Hepatocyte (in vitro differentiated cells): Measurements from ENCODE around the gene KRTAP15-1. TPM values are rescaled to one million over a fixed set of nuclear protein-coding genes. Genes with fewer than 3 reads are reported as not detected.

Source experiments
- DNase-seq: peaks from one replicate; pipeline ENCODE4 v3.0.0-alpha.2; 2016; ENCODE audit warnings: low spot score
- H2AFZ ChIP-seq: fragments of 200-600 bp; sonication (generic); 2 replicates; pipeline ENCODE4 v1.6.0; 2016; ENCODE audit warnings: antibody characterized with exemption, mild to moderate bottlenecking
- H3K27ac ChIP-seq: fragments of 200-600 bp; sonication (generic); 2 replicates; pipeline ENCODE4 v1.5.1; 2016; ENCODE audit warnings: mild to moderate bottlenecking
- H3K27me3 ChIP-seq: fragments of 200-600 bp; sonication (generic); 2 replicates; pipeline ENCODE4 v1.6.1; 2016
- H3K36me3 ChIP-seq: fragments of 200-600 bp; sonication (generic); replicated peaks from 2 replicates; pipeline ENCODE4 v1.5.1; 2016; ENCODE audit warnings: low read depth; ENCODE audit not compliant: insufficient read depth
- H3K4me1 ChIP-seq: fragments of 200-600 bp; sonication (generic); 2 replicates; pipeline ENCODE4 v1.5.1; 2016; ENCODE audit warnings: mild to moderate bottlenecking, moderate library complexity; ENCODE audit not compliant: insufficient read depth
- H3K4me2 ChIP-seq: fragments of 200-600 bp; sonication (generic); 2 replicates; pipeline ENCODE4 v1.6.0; 2016
- H3K4me3 ChIP-seq: fragments of 200-600 bp; sonication (generic); 2 replicates; pipeline ENCODE4 v1.5.1; 2016; ENCODE audit warnings: mild to moderate bottlenecking
- H3K79me2 ChIP-seq: fragments of 200-600 bp; sonication (generic); 2 replicates; pipeline ENCODE4 v1.6.0; 2017; ENCODE audit warnings: mild to moderate bottlenecking
- H3K9me2 ChIP-seq: fragments of 200-600 bp; sonication (generic); replicated peaks from 2 replicates; pipeline ENCODE4 v1.6.0; 2017; ENCODE audit warnings: mild to moderate bottlenecking; ENCODE audit not compliant: insufficient read depth
- H3K9me3 ChIP-seq: fragments of 200-600 bp; sonication (generic); 2 replicates; pipeline ENCODE4 v1.5.1; 2016; ENCODE audit warnings: low read depth, mild to moderate bottlenecking
- H4K20me1 ChIP-seq: fragments of 200-600 bp; sonication (generic); 2 replicates; pipeline ENCODE4 v1.6.0; 2016; ENCODE audit warnings: mild to moderate bottlenecking; ENCODE audit not compliant: insufficient read depth, poor library complexity, severe bottlenecking
- EZH2 ChIP-seq: fragments of 200-600 bp; sonication (generic); IDR thresholded peaks from 2 replicates; pipeline ENCODE4 v1.6.1; 2016; ENCODE audit warnings: antibody characterized with exemption, mild to moderate bottlenecking, borderline replicate concordance
- EZH2phosphoT487 ChIP-seq: fragments of 200-600 bp; sonication (generic); IDR thresholded peaks from one replicate; pipeline ENCODE4 v1.6.1; 2018; ENCODE audit warnings: antibody characterized with exemption, mild to moderate bottlenecking, low read depth, moderate library complexity; ENCODE audit not compliant: unreplicated experiment, severe bottlenecking
- WGBS: methylation state at CpG from one replicate; pipeline ENCODE4 v1.1.6; 2016; ENCODE audit warnings: low lambda C conversion rate; ENCODE audit errors: missing lambda C conversion rate; 5-methylcytosine and 5-hydroxymethylcytosine counted together
- polyA plus RNA-seq: library from polyadenylated mRNA; unstranded; fragments of >200 nt; fragmentation: Nextera tagmentation; extraction: Ambion mirVana; gene quantifications from 2 replicates; pipeline ENCODE4 v1.2.1, GENCODE V29; 2016
- total RNA-seq: library from RNA; depleted of rRNA; stranded (reverse); fragments of >200 nt; gene quantifications from 2 replicates; pipeline ENCODE4 v1.2.3, GENCODE V29; 2014
- TF ChIP-seq, protein P1 (sequence below): fragments of 200-600 bp; sonication (generic); IDR thresholded peaks from 2 replicates; pipeline ENCODE4 v1.5.1; 2016; ENCODE audit warnings: antibody characterized with exemption, mild to moderate bottlenecking; ENCODE audit not compliant: poor library complexity

Gene KRTAP15-1
- total and polyA plus RNA-seq, 2 experiments from 2014 or later = not detected

DNA sequence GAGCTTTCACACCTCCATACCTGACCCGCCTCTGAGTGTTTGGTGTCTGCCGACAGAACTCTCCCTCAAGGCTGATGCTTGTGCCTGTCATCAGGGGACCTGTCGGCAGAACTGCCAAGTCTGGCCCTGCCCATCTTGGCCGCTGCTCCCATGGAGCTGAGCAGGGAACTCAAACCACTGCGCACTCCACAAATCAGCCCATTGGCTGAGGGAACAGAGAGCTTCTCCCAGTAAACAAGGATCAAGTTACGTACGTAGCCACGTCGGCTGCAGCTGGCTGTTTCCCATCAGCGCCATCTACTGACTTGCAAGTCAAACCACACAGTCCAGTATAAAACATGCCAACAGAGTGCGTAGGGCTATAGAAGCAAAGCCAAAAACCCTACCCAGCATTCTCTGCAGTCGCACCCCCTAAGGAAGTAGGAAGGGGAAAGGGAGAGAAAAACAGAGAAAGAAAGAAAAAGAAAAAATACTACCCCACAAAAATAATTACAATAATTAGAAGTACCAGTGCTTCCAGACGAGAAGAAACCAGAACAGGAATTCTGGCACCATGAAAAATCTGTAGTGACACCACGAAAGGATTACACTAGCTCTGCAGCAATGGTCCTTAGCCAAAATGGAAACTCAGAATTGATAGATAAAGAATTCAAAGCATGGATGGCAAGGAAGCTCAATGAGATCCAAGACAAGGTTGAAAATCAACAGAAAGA lies 31.1 kb upstream of the KRTAP15-1 start:
- no peaks in the 10 kb centered on the region for H3K36me3 ChIP-seq
- H3K27ac ChIP-seq = no peak overlapping the region
- H3K27me3 ChIP-seq = no peaks in the 10 kb centered on the region
- H4K20me1 ChIP-seq = no peaks in the 10 kb centered on the region
- H3K4me2 ChIP-seq = peak overlapping the region; percentile 69
- H2AFZ ChIP-seq = peak overlapping the region; percentile 73
- no peak overlapping the region for H3K4me3 ChIP-seq
- WGBS = 16% methylated on average over 14 of the region's 14 CpGs
- no peaks in the 10 kb centered on the region for H3K9me3 ChIP-seq
- TF ChIP-seq EZH2 = no peak
- TF ChIP-seq, protein P1, sequence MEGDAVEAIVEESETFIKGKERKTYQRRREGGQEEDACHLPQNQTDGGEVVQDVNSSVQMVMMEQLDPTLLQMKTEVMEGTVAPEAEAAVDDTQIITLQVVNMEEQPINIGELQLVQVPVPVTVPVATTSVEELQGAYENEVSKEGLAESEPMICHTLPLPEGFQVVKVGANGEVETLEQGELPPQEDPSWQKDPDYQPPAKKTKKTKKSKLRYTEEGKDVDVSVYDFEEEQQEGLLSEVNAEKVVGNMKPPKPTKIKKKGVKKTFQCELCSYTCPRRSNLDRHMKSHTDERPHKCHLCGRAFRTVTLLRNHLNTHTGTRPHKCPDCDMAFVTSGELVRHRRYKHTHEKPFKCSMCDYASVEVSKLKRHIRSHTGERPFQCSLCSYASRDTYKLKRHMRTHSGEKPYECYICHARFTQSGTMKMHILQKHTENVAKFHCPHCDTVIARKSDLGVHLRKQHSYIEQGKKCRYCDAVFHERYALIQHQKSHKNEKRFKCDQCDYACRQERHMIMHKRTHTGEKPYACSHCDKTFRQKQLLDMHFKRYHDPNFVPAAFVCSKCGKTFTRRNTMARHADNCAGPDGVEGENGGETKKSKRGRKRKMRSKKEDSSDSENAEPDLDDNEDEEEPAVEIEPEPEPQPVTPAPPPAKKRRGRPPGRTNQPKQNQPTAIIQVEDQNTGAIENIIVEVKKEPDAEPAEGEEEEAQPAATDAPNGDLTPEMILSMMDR = peak; percentile 55
- no peaks in the 10 kb centered on the region for H3K4me1 ChIP-seq
- peak; percentile 81 for DNase-seq
- no peaks in the 10 kb centered on the region for H3K9me2 ChIP-seq
- no peaks in the 10 kb centered on the region for H3K79me2 ChIP-seq

DNA sequence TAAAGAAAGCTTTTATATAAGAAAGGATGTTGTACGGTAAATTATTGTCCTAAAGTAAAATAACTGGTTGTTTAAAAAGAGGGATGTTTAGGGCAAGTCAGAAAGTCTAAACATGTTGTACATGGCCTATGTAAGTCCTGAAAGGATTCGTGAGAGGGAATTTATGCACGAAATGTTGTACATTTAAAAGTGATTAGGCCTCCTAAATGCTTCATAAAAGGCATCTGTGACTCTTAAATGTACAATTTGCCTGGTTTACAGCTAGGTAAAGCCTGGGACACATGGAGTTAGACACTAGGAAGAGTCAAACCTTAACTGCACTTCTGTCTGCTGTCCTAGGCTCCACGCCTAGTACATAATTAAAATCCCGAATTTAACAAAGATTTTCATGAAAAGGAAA lies 24.1 kb upstream of the KRTAP15-1 start:
- DNase-seq = no peak
- H3K79me2 ChIP-seq = no peaks in the 10 kb centered on the region
- no peaks in the 10 kb centered on the region for H3K27me3 ChIP-seq
- H3K9me3 ChIP-seq = no peaks in the 10 kb centered on the region
- TF ChIP-seq EZH2 (no peak), EZH2phosphoT487 (no peak)
- TF ChIP-seq, protein P1 = no peak
- H3K9me2 ChIP-seq = no peaks in the 10 kb centered on the region
- 80% methylated on average over 5 of the region's 5 CpGs for WGBS
- H3K36me3 ChIP-seq = no peaks in the 10 kb centered on the region
- no peaks in the 10 kb centered on the region for H4K20me1 ChIP-seq
- H2AFZ ChIP-seq = no peak overlapping the region
- H3K4me2 ChIP-seq = no peak overlapping the region
- no peak overlapping the region for H3K27ac ChIP-seq
- H3K4me1 ChIP-seq = no peaks in the 10 kb centered on the region
- H3K4me3 ChIP-seq = no peak overlapping the region

DNA sequence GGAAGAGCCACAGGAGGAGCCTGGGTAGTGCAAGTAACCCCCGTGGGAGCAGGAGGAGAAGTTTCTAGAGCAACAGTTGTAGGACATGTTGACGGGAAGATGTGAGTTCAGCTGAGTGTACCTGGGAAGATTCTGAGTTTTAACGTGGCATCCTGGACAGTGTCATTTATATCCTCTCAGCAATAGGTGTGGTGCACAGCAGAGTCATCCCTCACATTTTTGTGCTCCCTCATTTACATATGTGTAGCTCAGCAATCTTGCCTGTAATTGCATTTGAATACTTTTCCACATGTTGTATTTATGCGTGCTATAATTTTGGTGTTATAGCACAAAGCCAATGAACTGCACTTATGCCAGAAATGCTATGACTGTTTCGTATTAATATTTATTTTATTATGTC lies 14.2 kb upstream of the KRTAP15-1 start, which contains the start of gene KRTAP13-3:
Gene KRTAP13-3, minus strand, starts transcription at position 101 of the 400 bp plus-strand sequence. Its CDS starts 14 bp downstream, at position 87.
- WGBS = 89% methylated on average over 5 of the region's 5 CpGs
- no peaks in the 10 kb centered on the region for H3K27me3 ChIP-seq
- H3K27ac ChIP-seq = no peak within 1 kb of the TSS
- no peak within 1 kb of the TSS for H3K4me2 ChIP-seq
- H3K9me3 ChIP-seq = no peaks in the 10 kb centered on the region
- no peak for DNase-seq
- H3K9me2 ChIP-seq = no peaks in the 10 kb centered on the region
- H3K4me1 ChIP-seq = no peaks in the 10 kb centered on the region
- H4K20me1 ChIP-seq = no peaks in the 10 kb centered on the region
- H2AFZ ChIP-seq = no peak within 1 kb of the TSS
- TF ChIP-seq EZH2 = no peak
- TF ChIP-seq, protein P1 = no peak
- no peak for TF ChIP-seq EZH2phosphoT487
- no peaks in the 10 kb centered on the region for H3K79me2 ChIP-seq
- H3K4me3 ChIP-seq = no peak within 1 kb of the TSS
- H3K36me3 ChIP-seq = no peaks in the 10 kb centered on the region

DNA sequence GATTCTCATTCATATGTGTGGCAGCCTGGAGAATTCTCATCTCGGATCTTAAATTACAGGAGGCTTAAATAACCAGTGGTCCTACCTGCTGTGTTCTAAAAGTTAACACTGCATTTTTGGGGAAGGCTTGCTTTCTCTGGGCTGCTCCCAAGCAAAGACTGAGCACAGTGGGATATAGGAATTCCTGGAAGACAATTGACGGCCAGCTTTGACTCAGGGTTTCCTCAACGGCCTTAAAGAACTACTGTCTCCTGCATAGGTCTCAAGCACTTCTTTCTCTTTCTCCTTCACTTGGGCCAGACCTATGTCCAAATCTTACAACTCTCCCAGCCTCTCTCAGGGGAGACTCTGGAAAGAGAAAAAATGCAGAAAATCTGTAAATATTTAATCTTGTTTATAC lies 13.3 kb upstream of the KRTAP15-1 start:
- Histone ChIP-seq H3K36me3 (no peaks in the 10 kb centered on the region), H3K27me3 (no peaks in the 10 kb centered on the region), H3K4me1 (no peaks in the 10 kb centered on the region), H3K9me3 (no peaks in the 10 kb centered on the region), H3K4me2 (no peak overlapping the region), H4K20me1 (no peaks in the 10 kb centered on the region), H3K27ac (no peak overlapping the region), H3K4me3 (no peak overlapping the region), H3K9me2 (no peaks in the 10 kb centered on the region), H2AFZ (no peak overlapping the region), H3K79me2 (no peaks in the 10 kb centered on the region)
- WGBS = 50% methylated on average over 3 of the region's 3 CpGs
- TF ChIP-seq, protein P1 = no peak
- DNase-seq = no peak
